ENCODE results near the gene CTSV.
"Not testable (repeated sequence)": the region's sequence is repeated elsewhere in the genome, so short reads cannot be mapped to it uniquely, and the experiment has no call there.

The CTSV gene

DNA sequence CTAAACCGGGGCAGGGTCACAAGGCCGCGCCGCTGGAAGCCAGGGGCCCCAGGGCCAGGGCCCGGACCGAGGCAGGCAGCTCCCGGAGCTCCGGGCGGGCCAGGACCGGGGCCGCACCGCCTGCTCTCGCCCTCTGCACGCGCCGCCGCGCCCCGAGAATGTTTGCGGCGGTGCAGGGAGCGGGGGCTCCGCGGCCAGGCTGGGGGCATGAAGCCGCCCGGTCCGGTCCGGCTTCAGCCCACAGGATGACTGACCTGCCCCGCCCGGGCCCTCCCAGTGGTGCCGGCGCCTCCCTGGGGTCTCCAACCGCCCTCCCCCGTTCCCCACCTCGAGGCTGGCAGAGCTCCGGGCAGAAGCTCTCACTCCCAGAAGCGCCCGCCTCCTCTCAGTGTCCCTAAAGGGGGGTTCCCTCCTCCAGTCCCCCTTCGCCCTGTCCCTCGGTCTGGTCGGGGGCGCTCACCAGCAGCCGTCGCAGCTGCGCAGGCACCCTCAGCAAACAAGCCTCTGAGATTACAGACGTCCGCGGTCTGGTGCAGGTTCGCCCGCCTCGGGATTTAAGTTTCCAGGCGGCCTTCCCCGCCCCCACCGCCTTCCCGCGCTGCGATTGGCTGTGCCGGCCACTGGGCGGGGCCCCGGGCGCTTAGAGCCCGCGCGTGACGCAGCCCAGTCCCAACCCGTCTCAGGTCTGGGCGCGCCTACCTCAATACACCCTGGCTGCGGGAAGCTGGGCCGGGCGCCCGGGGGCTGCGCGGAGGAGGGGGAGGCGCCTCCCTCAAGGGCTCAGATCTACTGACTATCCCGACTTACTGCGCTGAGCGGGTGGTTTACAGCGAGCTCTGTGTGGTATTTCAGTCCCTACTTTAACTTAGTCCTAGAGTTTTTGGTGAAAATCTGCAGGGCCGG lies at the start of gene CTSV:
CTSV (minus strand) TSS at position 532 of the 903 bp plus-strand sequence. CDS start 1,099 bp downstream, outside the sequence.
- TF ChIP-seq, protein P1, sequence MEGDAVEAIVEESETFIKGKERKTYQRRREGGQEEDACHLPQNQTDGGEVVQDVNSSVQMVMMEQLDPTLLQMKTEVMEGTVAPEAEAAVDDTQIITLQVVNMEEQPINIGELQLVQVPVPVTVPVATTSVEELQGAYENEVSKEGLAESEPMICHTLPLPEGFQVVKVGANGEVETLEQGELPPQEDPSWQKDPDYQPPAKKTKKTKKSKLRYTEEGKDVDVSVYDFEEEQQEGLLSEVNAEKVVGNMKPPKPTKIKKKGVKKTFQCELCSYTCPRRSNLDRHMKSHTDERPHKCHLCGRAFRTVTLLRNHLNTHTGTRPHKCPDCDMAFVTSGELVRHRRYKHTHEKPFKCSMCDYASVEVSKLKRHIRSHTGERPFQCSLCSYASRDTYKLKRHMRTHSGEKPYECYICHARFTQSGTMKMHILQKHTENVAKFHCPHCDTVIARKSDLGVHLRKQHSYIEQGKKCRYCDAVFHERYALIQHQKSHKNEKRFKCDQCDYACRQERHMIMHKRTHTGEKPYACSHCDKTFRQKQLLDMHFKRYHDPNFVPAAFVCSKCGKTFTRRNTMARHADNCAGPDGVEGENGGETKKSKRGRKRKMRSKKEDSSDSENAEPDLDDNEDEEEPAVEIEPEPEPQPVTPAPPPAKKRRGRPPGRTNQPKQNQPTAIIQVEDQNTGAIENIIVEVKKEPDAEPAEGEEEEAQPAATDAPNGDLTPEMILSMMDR (IDR thresholded peaks at IDR 0.05; ENCODE audit: low read depth, low read length, missing control alignments), result no peak
- Histone ChIP-seq H3K27ac (no peak within 1 kb of the TSS), H3K36me3 (replicated peaks) (no peaks in the 10 kb centered on the region), H3K27me3 (replicated peaks) (no peaks in the 10 kb centered on the region), H3K4me3 (ENCODE audit: low read depth, low read length) (peak within 1 kb of the TSS; percentile 64)
- peak; percentile 72 for DNase-seq
- in situ Hi-C loops (cut with HindIII; ENCODE audit: low pct_ligation_motif_present, low sequenced_read_pairs), result no loop called here

GRCh38 chr9:97087668-97088215 lies 48.8 kb upstream of the CTSV start:
- H3K4me3 ChIP-seq (ENCODE audit: low read depth, low read length); in situ Hi-C loops (cut with HindIII; ENCODE audit: low pct_ligation_motif_present, low sequenced_read_pairs); H3K27ac ChIP-seq; H3K36me3 ChIP-seq (replicated peaks); H3K27me3 ChIP-seq (replicated peaks); DNase-seq: not testable (repeated sequence)

GRCh38 chr9:97084562-97084991 lies 45.6 kb upstream of the CTSV start:
- DNase-seq; H3K4me3 ChIP-seq (ENCODE audit: low read depth, low read length); in situ Hi-C loops (cut with HindIII; ENCODE audit: low pct_ligation_motif_present, low sequenced_read_pairs); H3K27ac ChIP-seq; H3K36me3 ChIP-seq (replicated peaks); H3K27me3 ChIP-seq (replicated peaks): not testable (repeated sequence)

- no peak overlapping the region for H3K27ac ChIP-seq
- TF ChIP-seq, protein P1 (IDR thresholded peaks at IDR 0.05; ENCODE audit: low read depth, low read length, missing control alignments), result no peak
- peaks cover 11% of the 10 kb centered on the region for H3K27me3 ChIP-seq (replicated peaks)
- no peak for DNase-seq
- in situ Hi-C loops (cut with HindIII; ENCODE audit: low pct_ligation_motif_present, low sequenced_read_pairs), result no loop called here
- no peaks in the 10 kb centered on the region for H3K36me3 ChIP-seq (replicated peaks)
- H3K4me3 ChIP-seq (ENCODE audit: low read depth, low read length), result no peak overlapping the region
Measured at GRCh38 chr9:97078362-97078761, 39.4 kb upstream of the CTSV start.

- Histone ChIP-seq H3K27me3 (replicated peaks) (peaks cover 11% of the 10 kb centered on the region), H3K27ac (no peak overlapping the region), H3K4me3 (ENCODE audit: low read depth, low read length) (no peak overlapping the region), H3K36me3 (replicated peaks) (no peaks in the 10 kb centered on the region)
- in situ Hi-C loops (cut with HindIII; ENCODE audit: low pct_ligation_motif_present, low sequenced_read_pairs), result no loop called here
- TF ChIP-seq, protein P1 (IDR thresholded peaks at IDR 0.05; ENCODE audit: low read depth, low read length, missing control alignments), result no peak
- no peak for DNase-seq
Measured at GRCh38 chr9:97077452-97078295, 38.7 kb upstream of the CTSV start.

- not testable (repeated sequence) for DNase-seq
Measured at GRCh38 chr9:97076731-97077451, 37.9 kb upstream of the CTSV start.

More at GRCh38 chr9:97076731-97077451, 37.9 kb upstream of the CTSV start:
- H3K36me3 ChIP-seq (replicated peaks); H3K27ac ChIP-seq; H3K4me3 ChIP-seq (ENCODE audit: low read depth, low read length); in situ Hi-C loops (cut with HindIII; ENCODE audit: low pct_ligation_motif_present, low sequenced_read_pairs): not testable (repeated sequence)
- H3K27me3 ChIP-seq (replicated peaks), result peaks cover 11% of the 10 kb centered on the region

All from brain microvascular endothelial cell (primary cell).